HG02852 (cell line): ENCODE results near the gene PTPN21.

Experiments used
- ATAC-seq: cut with Tn5 transposase; IDR thresholded peaks from one replicate; pipeline ENCODE4 v1.9.1; 2021; ENCODE audit warnings: mild to moderate bottlenecking, moderate library complexity; ENCODE audit not compliant: unreplicated experiment

Gene PTPN21

DNA sequence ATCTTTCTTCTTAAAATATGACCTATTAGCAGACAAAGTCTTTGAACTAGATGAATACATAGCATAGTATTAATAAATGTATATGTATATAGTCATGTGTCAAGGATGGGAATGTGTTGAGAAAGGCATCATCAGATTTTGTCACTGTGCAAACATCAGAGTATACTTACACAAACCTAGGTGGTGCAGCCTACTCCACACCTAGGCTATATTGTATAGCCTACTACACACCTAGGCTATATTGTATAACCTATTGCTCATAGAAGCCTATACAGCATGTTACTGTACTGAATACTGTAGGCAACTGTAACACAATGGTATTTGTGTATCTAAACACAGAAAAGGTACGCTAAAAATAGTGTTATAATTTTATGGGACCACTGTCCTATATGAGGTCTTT, 47.6 kb downstream of the PTPN21 start:
- no peak for ATAC-seq

DNA sequence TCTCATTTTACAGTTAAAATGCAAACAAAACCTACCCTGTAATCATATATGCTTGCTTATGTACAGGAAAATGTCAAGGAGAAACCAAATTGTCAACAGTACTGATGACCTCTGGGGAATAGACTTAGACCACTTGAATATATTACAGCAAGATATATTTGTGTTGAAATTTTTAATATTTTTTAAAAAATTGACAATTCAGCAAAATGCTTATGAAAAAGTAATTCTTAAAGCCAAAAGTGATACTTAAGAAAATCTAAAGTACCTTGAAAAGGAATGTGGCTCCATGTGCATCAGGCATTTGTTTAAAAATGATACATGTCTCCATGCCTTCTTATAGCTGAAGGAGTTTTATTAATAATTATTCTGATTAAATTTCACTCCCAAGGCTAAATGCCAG, 49.2 kb downstream of the PTPN21 start:
- ATAC-seq, result no peak

DNA sequence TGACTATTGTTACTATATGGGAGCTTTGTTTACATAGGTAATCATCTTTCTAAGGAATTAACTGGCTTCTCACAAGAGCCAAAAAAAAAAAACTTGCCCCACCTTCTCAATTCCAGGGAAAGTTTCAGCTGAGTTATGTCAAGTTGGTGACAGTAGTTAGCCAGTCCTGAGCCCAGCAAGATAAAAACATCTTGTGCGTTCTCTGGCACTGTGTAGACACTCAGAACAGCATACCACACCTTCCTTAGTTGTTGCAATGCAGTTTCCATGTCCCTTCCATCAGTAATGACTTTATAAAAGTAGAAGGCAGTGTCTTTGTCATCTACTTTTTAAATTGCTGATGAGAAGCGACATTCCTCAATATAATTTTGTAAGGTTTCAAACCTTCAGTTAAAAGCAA, 50.2 kb downstream of the PTPN21 start:
- ATAC-seq, result no peak

DNA sequence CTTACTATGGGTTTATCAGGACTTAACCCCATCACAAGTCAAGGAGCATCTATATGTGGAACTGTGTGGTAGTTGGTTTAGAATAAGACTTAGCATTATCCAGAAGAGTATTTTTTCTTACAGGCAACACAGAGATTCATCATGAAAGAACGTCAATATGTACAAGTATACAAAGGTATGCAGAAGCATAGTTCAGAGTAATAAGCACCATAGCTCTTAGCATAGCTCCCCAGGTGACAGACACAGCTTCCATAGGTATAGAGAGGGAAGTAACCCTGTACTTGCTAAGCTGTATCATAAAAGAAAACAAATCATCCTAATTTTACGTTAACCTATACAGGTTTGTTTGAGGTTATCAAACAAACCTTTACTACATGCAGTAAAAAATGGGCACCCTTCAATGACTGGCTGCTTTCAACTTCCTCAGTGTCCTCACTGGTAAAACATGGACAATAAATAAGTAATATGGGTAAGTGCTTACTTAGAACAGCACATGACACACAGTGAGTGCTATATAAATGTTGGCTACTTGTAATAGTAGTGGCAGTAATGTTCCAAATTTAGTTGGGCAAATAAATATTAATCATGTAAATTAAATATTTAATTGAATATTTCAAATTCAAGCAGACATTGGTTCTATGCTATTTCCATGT, 50.9 kb downstream of the PTPN21 start:
- ATAC-seq, result no peak

DNA sequence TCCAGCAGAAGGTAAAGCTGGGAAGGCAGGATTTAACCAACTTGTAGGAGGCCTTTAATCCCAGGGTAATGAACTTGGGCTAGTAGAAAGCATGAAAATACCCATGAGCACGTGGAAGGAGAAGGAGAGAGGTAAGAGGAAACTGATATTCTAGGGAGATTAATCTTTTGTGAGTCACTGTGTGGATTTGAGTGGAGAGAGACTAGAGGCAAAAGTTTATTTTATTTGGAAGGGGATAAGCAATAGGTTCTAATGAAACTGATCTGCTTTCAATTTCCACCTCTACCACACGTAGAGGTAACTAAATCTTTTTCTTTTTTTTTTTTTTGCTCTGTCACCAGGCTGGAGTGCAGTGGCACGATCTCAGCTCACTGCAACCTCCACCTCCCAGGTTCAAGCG, 52.1 kb downstream of the PTPN21 start:
- no peak for ATAC-seq

DNA sequence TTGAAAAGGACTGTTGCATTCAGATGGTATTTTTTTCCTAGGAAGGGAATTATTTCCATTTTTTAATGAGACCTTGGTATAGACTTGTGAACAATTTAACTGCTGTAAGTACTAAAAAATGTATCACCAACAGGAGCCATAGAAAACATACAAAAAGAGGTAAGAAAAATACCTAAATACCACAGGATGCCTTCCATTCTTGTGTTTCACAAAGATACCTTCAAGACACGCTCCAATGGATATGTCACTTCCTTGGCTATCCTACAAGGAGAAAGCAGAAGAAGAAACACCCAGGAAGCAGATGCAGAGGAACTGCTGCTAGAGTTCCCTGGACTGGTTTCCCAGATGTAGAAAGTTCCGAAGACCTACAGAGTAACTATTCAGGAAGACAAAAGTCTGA, 54.2 kb downstream of the PTPN21 start:
- no peak for ATAC-seq

DNA sequence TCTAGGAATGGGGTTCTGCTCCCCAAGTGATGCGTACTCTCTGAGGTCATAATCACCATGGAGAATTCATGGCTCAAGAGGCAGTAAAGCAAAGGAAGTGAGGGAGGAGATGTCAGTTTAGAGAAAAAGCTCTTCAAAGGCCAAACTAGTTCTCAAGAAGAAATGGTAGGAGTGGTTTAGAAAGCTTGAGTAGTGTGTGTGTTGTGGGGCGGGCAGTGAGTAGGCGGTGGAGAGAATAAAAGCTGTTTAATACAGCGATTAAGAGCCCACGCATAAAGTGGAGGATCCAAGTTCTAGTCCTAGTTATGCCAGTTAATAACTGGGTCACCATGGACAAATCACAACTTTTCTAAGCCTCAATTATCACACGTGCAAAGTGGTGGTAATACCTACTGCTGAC, 55.6 kb downstream of the PTPN21 start:
- no peak for ATAC-seq

DNA sequence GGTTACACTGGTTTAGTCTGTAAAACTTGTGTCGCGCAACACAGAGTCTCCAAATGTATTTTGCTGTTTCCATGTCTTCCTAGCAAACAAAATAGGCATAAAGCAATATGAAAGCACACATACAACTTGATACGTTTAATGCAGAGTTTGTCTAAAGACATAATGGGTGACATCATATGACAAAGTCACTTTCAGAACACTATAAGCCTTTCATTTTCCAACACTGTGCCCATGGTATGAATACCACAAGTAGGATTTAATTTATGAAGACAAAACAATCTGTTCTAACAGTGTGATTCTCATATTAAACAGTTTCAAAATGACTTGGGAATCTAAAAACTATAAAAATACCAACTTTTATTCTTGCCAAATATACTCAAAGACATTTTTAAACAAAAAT, 58.4 kb downstream of the PTPN21 start:
- ATAC-seq, result no peak

DNA sequence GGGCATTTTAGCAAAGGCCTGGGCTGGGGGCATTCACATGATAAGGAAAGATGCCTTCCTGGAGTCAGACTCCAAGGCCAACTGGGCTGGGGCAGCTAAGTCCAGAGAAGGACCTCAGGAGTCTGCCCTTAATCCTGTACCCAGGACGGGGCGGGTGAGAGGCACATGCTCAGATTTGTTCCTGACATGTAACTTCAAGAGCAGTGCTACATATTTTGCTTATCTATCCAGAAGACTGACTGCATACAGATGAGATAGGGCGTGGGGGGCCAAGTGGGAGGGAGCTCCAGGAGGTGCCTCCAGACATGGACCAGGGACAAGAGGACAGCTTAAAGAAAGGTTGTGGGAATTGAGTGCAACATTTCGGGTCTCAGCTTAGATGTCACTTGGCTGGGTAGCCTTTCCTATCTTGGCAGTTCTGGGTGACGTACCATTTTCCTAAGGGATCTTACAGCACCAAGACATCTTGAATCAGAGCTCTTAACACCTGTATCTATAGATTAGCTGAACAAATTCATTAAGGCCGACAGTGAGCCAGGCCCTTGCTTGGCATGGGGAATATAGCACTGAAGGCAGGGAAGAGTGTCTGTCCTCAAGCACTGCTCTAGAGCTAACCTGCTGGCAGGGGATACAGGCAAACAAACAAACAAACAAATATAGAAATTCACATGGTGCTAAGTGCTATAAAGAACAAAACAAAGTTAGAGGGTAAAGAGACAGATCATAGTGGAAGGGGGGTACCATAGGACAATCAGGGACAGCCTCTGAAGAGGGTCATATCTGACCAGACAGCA, 61.2 kb downstream of the PTPN21 start:
- no peak for ATAC-seq

DNA sequence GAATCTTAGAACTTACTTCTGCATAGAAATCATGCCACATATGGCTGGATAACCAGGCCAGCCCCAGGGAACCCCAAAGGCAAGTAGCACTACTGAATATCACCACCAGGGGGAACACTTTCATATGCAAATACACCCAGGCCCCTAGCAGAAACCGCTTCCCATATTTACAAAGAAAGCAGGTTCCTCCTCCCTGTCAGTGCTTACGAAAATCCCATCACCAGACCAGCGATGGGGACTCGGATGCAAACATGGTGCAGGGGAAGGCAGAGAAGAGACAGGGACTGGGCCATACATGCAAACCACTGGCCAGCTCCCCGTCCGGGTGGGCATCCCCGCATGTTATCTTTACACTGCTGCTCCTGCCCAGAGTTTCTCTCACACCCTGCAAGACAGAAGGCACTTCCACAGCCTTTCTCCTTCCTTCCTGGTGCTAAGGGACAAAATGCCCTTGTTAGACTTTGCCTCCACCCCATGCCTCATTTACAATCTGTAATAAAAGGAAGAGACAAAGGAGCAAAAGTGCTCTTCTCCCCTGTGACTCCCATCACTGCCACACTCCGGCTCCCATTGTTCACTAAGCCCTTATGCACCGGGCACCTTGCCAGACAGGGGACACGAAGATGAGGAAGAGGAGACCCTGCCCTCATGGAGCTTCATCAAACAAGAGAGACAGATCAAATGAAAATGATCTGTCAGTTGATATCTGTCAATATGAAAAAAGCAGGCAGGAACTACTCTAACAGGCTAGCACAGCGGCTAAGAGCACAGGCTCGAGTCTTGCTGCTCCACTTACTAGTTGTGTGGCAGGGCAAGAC, 62.3 kb downstream of the PTPN21 start:
- peak; percentile 92 for ATAC-seq

DNA sequence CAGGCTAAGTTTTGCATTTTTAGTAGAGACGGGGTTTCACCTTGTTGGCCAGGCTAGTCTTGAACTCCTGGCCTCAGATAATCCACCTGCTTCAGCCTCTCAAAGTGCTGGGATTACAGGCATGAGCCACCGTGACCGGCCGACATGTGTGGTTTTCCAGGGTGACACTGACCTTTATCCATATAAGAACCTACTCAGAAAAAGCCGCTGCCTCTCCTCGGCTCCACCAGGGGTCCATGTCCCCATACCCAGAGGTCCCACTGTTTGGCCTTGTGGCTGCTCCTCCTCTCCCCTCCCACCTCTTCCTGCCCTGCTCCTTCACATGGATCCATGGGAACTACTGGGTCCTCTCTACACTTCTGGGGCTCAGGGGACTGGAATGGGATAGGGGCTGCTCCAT, 64.6 kb downstream of the PTPN21 start:
- ATAC-seq, result no peak

DNA sequence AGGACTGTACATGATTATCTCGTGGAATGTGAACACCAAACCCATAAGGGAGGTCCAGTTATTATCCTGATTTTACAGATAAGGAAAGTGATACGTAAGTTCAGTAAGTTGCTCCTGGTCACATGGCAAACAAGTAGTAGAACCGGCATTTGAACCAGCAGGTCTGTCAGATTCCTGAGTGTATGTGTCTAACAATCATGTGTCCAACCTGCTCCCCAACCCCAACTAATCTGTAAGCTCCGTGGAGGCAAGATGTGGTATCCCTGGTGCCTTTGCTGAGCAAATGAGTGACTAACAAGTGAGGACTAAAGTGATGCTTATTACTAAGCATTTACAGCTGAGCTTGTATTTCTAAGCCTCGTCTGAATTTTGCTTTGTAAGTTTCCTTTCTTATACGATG, 65.9 kb downstream of the PTPN21 start:
- ATAC-seq, result no peak

DNA sequence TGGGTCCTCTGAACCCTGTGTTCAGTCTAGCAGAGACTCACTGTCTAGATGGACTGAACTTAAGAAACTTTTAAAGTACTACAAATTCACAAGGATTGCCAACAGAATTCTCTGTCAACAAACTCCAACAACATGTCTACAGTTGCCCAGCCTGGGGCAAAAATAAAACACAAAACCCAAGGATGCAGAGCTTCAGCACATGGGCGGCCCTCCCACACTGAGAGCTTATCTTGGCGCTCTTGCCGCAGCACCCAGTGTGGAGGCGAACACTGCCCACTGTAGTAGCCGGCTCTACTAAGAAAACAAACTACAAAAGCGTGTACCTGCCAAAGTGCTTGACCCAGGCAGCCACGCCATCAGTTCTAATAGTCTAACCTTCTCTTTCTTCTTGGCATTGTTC, 66.7 kb downstream of the PTPN21 start:
- ATAC-seq, result no peak

DNA sequence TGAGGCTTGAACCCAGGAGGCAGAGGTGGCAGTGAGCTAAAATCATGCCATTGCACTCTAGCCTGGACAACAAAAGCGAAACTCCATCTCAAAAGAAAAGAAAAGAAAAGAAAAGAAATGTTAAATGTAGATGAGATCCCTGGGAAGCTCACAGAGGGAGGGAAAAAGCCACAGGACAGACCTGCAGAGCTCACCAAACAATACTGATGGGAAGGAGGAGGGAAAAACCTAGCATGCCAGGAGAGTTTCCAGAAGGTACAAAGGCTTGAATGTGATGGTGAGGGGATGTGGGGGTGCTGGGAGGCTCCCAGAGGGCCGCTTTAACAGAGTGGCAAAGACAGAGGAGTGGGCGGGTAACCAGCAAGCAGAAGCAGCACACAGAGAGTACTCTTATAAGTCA, 72.3 kb downstream of the PTPN21 start:
- ATAC-seq, result no peak

DNA sequence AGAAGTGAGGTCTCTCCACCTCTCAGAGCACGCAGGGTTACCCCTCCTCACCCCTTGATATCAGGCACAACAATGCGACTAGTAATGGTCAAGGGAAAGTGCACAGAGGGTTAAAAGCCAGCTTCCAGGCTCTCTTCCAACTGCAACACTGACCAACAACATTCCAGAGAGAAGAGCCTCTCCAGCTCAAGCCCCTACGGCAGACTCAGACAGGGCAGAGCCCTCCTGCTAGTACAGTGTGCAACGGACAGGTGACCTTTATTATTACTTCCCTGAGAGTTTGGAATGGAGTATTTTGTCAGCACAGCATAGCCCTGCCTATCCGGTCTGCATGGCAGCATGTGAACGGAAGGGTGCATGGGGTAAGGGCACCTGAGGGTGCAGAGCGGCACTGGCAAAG, 73.0 kb downstream of the PTPN21 start:
- ATAC-seq, result no peak

DNA sequence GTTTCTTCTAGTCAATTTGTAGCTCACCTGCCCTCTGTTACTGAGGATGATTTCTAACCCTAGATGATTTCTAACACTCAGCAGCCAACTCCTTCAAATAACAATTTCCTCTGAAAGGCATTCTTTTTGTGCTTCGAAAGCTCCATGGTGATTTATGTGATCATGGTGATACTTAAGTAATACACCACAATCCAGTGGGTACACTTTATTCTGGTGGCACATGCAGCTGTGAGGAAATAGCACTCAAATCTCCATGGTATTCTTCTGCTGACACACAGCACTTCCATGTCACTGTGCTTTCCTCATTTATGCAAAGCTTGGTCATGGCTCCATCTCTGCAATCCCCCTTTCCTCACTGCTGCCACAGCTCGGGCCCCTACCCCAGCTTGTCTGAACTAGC, 73.7 kb downstream of the PTPN21 start:
- ATAC-seq, result no peak

DNA sequence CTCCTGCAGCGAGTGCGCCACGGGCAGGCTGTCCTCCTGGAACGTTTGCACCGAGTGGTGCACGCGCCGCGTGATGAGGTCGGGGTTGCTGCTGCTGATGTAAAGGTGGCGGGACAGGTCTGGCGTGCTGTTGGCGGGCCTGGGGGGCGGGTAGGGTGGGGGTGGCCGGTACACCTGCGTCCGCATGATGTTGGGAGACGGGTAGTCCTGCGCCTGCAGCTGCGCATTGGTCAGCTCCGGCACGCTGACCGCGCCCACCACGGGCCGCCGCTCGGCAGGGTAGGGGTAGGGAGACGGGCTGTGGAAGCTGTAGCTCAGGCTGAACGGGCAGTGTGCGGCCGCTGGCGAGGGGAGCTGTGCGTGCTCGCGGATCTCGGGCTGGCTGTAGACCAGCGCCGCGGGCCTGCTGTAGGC, 75.2 kb downstream of the PTPN21 start:
- no peak for ATAC-seq

DNA sequence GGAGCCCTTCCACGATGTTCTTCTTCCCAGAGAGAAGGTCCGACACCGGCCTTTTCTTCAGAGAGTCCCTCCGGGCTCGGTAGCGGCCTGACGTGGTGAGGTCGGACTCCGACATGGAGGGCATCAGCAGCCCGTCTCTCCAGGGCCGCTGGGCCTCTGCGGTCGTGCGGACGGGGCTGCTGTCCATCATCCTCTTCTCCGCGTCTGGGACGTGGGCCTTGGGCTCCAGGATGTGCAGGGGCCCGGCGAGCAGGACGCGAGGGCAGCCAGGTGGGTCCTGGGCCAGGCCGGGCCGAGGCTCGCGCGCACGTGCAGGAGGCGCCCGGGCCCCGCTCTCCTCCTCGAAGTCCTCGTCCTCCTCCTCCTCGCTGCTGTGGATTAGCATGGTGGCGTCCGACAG, 75.9 kb downstream of the PTPN21 start:
- ATAC-seq, result no peak

DNA sequence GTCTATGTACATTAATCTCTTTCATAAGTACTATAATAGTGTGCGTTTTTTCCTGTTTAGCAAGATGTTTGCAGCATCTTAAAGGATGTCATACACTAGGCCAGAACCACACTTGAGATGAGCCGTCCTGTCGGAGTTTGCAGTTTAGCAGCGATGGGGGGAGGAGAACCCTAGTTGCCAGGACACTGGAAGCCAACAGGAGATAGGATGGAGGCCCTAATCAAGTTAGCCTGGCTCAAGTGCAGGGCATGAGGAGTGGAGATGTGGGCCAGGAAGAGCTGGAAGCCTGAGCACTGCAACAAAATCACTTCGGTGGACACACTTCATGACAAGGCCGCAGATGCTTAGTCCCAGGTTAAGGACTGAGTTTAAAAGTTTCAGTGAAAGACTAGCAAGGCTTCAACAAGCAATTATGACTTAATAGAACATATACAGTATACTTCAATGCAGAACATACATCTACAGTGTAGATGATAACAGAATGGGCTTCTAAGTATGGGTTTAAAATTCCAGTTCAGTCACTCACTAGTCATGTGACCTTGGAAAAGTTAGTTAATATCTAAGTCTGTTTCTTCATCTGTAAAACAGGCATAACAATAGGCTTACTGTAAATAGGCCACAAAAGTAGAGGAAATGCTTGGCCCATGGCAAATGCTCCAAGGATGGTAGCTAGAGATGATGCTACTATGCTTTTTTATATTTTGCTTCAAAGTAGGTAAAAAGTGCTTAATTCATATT, 77.1 kb downstream of the PTPN21 start:
- ATAC-seq, result no peak

DNA sequence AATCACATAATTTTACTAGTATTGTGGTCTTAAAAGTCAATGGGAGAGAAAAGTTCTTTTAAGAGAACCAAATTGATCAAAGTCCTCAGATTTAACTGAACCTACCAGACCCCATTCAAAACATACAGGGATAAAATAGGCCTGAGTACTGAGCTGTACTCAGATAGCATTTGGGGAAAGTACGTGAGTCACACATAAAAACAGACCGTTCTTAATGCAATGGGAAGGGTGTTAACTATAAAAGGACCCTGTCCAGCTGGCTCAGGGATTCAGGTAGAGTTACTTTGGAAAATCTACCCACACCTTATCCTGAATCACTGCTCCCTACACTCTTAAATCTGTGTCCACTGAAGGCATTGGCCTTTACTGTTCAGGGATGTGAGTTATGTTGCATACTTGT, 78.0 kb downstream of the PTPN21 start:
- no peak for ATAC-seq

DNA sequence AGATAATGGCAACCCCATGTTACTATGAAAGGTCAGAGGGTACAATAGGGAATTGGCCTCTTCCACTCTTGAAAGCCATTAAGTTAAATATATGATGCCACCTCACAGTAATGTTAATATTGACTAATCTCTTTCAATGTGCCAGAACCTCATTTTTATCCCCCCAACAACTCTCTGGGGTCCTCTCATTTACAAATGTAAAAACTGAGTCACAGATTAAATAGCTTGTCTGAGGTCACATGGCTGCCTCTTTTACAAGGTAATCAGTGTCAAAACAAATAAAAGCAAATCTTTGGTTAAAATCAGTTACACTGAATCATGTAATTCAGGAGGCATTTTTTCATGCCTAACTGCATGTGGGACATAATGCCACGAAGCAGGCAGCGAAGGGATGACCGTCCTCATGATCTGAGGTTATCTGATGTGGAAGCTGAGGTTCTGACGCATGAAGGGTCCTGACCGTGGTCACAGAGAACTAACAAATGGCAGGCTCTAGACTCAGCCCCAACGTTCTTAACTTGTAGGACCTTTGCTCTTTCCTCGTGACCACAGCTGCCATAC, 78.5 kb downstream of the PTPN21 start:
- no peak for ATAC-seq
